Kidney (tissue), 14 donors: ENCODE measurements around the gene TJAP1. TPM values are rescaled to one million over a fixed set of nuclear protein-coding genes. Genes with fewer than 3 reads are reported as not detected.
A peak's percentile ranks its signal among the peaks of the same experiment; 100 is the strongest.

ENCODE experiments used
- DNase-seq, 5 donors: peaks; one replicate each; pipeline ENCODE4 v3.0.0-alpha.2; 2013 to 2020
- FAIRE-seq: peaks from 2 replicates; lab custom pipeline; 2012; peaks lifted over from hg19 to GRCh38; lab: Jason Lieb, UNC
- H3K27ac ChIP-seq, 2 donors: one replicate each; pipeline ENCODE4 v1.7.0; 2013; ENCODE audit warnings: low read depth in 2 of 2, low read length in 2 of 2, inconsistent platforms in 1 of 2
- H3K27me3 ChIP-seq: one replicate; pipeline ENCODE4 v1.7.1; 2013; ENCODE audit warnings: low read length, inconsistent platforms; ENCODE audit not compliant: control insufficient read depth, insufficient read depth
- H3K36me3 ChIP-seq, 3 donors: one replicate each; pipeline versions ENCODE4 v1.7.0 to v1.7.1; 2013; ENCODE audit warnings: low read length in 3 of 3, control low read depth in 1 of 3, inconsistent platforms in 1 of 3; ENCODE audit not compliant: insufficient read depth in 3 of 3, control insufficient read depth in 2 of 3
- H3K4me1 ChIP-seq, 3 donors: one replicate each; pipeline versions ENCODE4 v1.7.0 to v1.7.1; 2013; ENCODE audit warnings: low read length in 3 of 3, inconsistent platforms in 1 of 3, low read depth in 1 of 3; ENCODE audit not compliant: control insufficient read depth in 2 of 3, insufficient read depth in 2 of 3
- H3K4me3 ChIP-seq, 3 donors: one replicate each; pipeline versions ENCODE4 v1.7.0 to v1.8.1; 2013; ENCODE audit warnings: low read length in 3 of 3, control low read depth in 1 of 3, inconsistent platforms in 1 of 3
- H3K9ac ChIP-seq, 3 donors: one replicate each; pipeline versions ENCODE4 v1.7.0 to v1.7.1; 2013; ENCODE audit warnings: low read length in 3 of 3, control low read depth in 1 of 3, inconsistent platforms in 1 of 3
- H3K9me3 ChIP-seq, 3 donors: one replicate each; pipeline versions ENCODE4 v1.7.0 to v1.7.1; 2013; ENCODE audit warnings: low read length in 3 of 3, control low read depth in 1 of 3, inconsistent platforms in 1 of 3; ENCODE audit not compliant: control insufficient read depth in 2 of 3, insufficient read depth in 1 of 3
- intact Hi-C: fragments of 100-400 bp; cut with DNase I; formaldehyde crosslinking; loops from one replicate; pipeline ENCODE4 v1.11.1; 2022
- polyA plus RNA-seq: library from polyadenylated mRNA; stranded (reverse); fragments of 350-450 nt; fragmentation: Illumina TruSeq; extraction: RNeasy Lipid Tissue Mini Kit (QIAGEN cat#74804); gene quantifications from one replicate; pipeline ENCODE4 v1.2.3, GENCODE V29; 2014; ENCODE audit warnings: low read depth, low replicate concordance; ENCODE audit not compliant: insufficient read depth
- total RNA-seq: library from RNA; stranded (reverse); fragmentation: NEBNext Ultra II Directional; extraction: Animal tissue kit (Norgen Biotek cat#: 25700); gene quantifications from one replicate; pipeline ENCODE4 v1.2.1, GENCODE V29; 2021
- TF ChIP-seq, protein P1 (sequence below): IDR thresholded peaks from 3 replicates; pipeline ENCODE4 v1.5.1; 2012; ENCODE audit warnings: mild to moderate bottlenecking, moderate library complexity, borderline replicate concordance; ENCODE audit not compliant: insufficient read depth; ENCODE audit errors: extremely low read depth
- donor health status: control.
- donor health status: control.
- donor health status: control.
- donor health status: control.
- donor health status: control.
- donor health status: DM: yes; HTN: yes; CAD: no.
- donor health status: Normal renal cell carcinoma (clear cell type).

The TJAP1 gene
- total and polyA plus RNA-seq, 2 donors from 2014 or later, result 13.6 to 38.5 TPM

GRCh38 chr6:43437700-43438099 is 39.7 kb upstream of the TJAP1 start:
- H3K9me3 ChIP-seq, result no peaks in the 10 kb centered on the region
- no peak overlapping the region for H3K27ac ChIP-seq
- no peak overlapping the region for H3K9ac ChIP-seq
- H3K27me3 ChIP-seq, result no peaks in the 10 kb centered on the region
- intact Hi-C loops, result no loop called here
- H3K36me3 ChIP-seq, result peaks cover 0 to 26% (median 10%) of the 10 kb centered on the region in 3 donors
- TF ChIP-seq, protein P1, sequence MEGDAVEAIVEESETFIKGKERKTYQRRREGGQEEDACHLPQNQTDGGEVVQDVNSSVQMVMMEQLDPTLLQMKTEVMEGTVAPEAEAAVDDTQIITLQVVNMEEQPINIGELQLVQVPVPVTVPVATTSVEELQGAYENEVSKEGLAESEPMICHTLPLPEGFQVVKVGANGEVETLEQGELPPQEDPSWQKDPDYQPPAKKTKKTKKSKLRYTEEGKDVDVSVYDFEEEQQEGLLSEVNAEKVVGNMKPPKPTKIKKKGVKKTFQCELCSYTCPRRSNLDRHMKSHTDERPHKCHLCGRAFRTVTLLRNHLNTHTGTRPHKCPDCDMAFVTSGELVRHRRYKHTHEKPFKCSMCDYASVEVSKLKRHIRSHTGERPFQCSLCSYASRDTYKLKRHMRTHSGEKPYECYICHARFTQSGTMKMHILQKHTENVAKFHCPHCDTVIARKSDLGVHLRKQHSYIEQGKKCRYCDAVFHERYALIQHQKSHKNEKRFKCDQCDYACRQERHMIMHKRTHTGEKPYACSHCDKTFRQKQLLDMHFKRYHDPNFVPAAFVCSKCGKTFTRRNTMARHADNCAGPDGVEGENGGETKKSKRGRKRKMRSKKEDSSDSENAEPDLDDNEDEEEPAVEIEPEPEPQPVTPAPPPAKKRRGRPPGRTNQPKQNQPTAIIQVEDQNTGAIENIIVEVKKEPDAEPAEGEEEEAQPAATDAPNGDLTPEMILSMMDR, result no peak
- H3K4me3 ChIP-seq, result no peak overlapping the region
- H3K4me1 ChIP-seq, result peaks cover 0 to 12% (median 10%) of the 10 kb centered on the region in 3 donors
- DNase-seq, result peak in 1 of 5 donors; percentile 17
- FAIRE-seq, result no peak

DNA sequence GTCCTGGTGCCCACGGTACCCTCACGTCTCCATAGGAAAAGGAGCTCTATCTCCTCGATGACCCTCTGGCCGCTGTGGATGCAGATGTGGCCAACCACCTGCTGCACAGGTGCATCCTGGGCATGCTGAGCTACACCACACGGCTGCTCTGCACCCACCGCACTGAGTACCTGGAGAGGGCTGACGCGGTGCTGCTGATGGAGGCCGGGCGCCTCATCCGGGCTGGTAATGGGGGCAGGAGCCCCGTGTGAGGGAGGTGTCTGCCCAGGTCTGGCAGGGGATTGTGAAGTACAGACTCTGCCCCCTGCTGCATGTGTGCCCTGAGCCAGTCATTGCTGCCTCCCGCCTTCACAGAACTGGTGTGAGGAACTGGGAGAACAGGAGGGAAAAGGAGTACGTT is 34.4 kb upstream of the TJAP1 start:
- H3K9ac ChIP-seq, result no peak overlapping the region
- TF ChIP-seq, protein P1, result no peak
- no peaks in the 10 kb centered on the region for H3K9me3 ChIP-seq
- DNase-seq (no peak), FAIRE-seq (no peak)
- no peaks in the 10 kb centered on the region for H3K4me1 ChIP-seq
- intact Hi-C loops, result no loop called here
- no peak overlapping the region for H3K4me3 ChIP-seq
- H3K36me3 ChIP-seq, result peaks cover 0 to 55% (median 22%) of the 10 kb centered on the region in 3 donors
- no peaks in the 10 kb centered on the region for H3K27me3 ChIP-seq
- no peak overlapping the region for H3K27ac ChIP-seq

- FAIRE-seq (no peak), DNase-seq (no peak)
- intact Hi-C loops, result no loop called here
- Histone ChIP-seq H3K4me3 (no peak overlapping the region), H3K4me1 (no peaks in the 10 kb centered on the region), H3K27me3 (no peaks in the 10 kb centered on the region), H3K9ac (no peak overlapping the region), H3K36me3 (peaks cover 0 to 60% (median 25%) of the 10 kb centered on the region in 3 donors), H3K9me3 (no peaks in the 10 kb centered on the region), H3K27ac (no peak overlapping the region)
- TF ChIP-seq, protein P1, result no peak
Measured at GRCh38 chr6:43444036-43444435, 33.3 kb upstream of the TJAP1 start.

DNA sequence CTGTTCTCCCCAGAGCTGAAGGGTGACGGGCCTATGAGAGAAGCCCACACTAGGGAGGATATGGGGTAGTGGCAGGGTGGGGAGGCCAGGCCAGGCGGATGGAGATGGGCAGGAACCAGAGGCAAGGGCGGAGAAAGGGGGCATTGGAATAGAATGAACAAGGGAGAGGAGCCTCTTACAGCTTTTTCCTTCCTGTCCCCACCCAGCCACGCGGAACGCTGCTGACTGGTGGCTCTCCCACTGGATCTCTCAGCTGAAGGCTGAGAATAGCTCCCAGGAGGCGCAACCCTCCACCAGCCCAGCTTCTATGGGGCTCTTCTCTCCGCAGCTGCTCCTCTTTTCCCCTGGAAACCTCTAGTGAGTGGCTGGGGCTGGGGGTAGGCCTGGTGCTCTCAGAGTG is 32.8 kb upstream of the TJAP1 start:
- H3K4me1 ChIP-seq, result no peaks in the 10 kb centered on the region
- no peaks in the 10 kb centered on the region for H3K9me3 ChIP-seq
- DNase-seq, result no peak
- intact Hi-C loops, result no loop called here
- no peak overlapping the region for H3K4me3 ChIP-seq
- H3K27ac ChIP-seq, result no peak overlapping the region
- no peak for FAIRE-seq
- H3K36me3 ChIP-seq, result peaks cover 0 to 65% (median 25%) of the 10 kb centered on the region in 3 donors
- TF ChIP-seq, protein P1, result no peak
- H3K27me3 ChIP-seq, result no peaks in the 10 kb centered on the region
- H3K9ac ChIP-seq, result no peak overlapping the region
